Vagina (tissue), 2 donors: ENCODE data around the gene CCSER2. TPM values are rescaled to one million over a fixed set of nuclear protein-coding genes. Genes with fewer than 3 reads are reported as not detected.

Source experiments
- DNase-seq, 2 donors: peaks; one replicate each; pipeline ENCODE4 v3.0.0-alpha.2; 2017; ENCODE audit errors: extremely low spot score in 2 of 2
- H3K27ac ChIP-seq: fragments of 200-600 bp; sonication (generic); one replicate; pipeline ENCODE4 v1.5.1; 2019
- H3K27me3 ChIP-seq: fragments of 200-600 bp; sonication (generic); one replicate; pipeline ENCODE4 v1.5.1; 2019
- H3K36me3 ChIP-seq, 2 donors: fragments of 200-600 bp; sonication (generic); one replicate each; pipeline ENCODE4 v1.5.1; 2017 to 2019
- H3K4me1 ChIP-seq: fragments of 200-600 bp; sonication (generic); one replicate; pipeline ENCODE4 v1.5.1; 2019
- H3K4me3 ChIP-seq, 2 donors: fragments of 200-600 bp; sonication (generic); 1 replicate in 1 of 2; 2 replicates in 1 of 2; pipeline ENCODE4 v1.5.1; 2016 to 2019
- H3K9me3 ChIP-seq: fragments of 200-600 bp; sonication (generic); one replicate; pipeline ENCODE4 v1.5.1; 2019
- POLR2A ChIP-seq, 2 donors: fragments of 450-650 bp; IDR thresholded peaks; one replicate each; pipeline ENCODE4 v1.6.1; 2017; ENCODE audit warnings: antibody characterized with exemption in 2 of 2, mild to moderate bottlenecking in 2 of 2, moderate library complexity in 2 of 2
- POLR2AphosphoS5 ChIP-seq, 2 donors: sonication (generic); formaldehyde crosslinking; IDR thresholded peaks; one replicate each; pipeline ENCODE4 v1.9.0; 2017; ENCODE audit warnings: antibody characterized with exemption in 2 of 2, mild to moderate bottlenecking in 2 of 2, low read depth in 1 of 2; ENCODE audit not compliant: insufficient read depth in 1 of 2
- intact Hi-C: fragments of 100-400 bp; cut with DNase I; formaldehyde crosslinking; loops from one replicate; pipeline ENCODE4 v1.15.1; 2023
- total RNA-seq: library from RNA; depleted of rRNA; stranded (reverse); fragments of >200 nt; gene quantifications from one replicate; pipeline ENCODE4 v1.2.3, GENCODE V29; 2016
- TF ChIP-seq, protein P1 (sequence below), 3 experiments: fragments of 450-650 bp in 2 of 3; fragments of 200-600 bp in 1 of 3; sonication (generic) in 1 of 3; IDR thresholded peaks; one replicate each; pipeline ENCODE4 v1.5.1; 2017 to 2019; ENCODE audit warnings: antibody characterized with exemption in 3 of 3, mild to moderate bottlenecking in 2 of 3, moderate library complexity in 2 of 3

The CCSER2 gene
- total RNA-seq, 1 donor from 2014 or later, result 62.1 TPM

DNA sequence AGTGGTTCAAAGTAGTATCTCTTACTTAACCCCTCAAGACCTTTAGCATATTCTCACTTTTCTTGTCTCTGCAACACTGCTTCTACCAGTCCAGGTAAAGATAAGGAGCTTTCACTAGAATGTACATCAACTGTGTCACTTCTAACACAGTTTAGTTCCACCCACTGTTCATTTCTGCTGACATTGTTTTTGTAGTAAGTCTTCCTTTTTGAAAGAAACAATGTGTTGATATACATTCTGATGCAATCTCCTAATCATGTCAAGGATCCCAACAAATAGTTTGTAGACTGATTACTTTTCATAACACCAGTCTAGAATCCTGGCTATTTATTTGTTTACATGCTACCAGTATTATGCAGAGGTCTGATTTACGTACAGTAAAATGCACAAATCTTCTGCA is 47.5 kb downstream of the CCSER2 start:
- Histone ChIP-seq H3K4me1 (no peaks in the 10 kb centered on the region), H3K4me3 (no peak overlapping the region), H3K9me3 (no peaks in the 10 kb centered on the region), H3K27ac (no peak overlapping the region), H3K27me3 (no peaks in the 10 kb centered on the region), H3K36me3 (peaks cover 0 to 15% of the 10 kb centered on the region in 2 donors)
- no peak for DNase-seq
- no peak for TF ChIP-seq POLR2A (IDR thresholded peaks at IDR 0.05)
- TF ChIP-seq, protein P1, sequence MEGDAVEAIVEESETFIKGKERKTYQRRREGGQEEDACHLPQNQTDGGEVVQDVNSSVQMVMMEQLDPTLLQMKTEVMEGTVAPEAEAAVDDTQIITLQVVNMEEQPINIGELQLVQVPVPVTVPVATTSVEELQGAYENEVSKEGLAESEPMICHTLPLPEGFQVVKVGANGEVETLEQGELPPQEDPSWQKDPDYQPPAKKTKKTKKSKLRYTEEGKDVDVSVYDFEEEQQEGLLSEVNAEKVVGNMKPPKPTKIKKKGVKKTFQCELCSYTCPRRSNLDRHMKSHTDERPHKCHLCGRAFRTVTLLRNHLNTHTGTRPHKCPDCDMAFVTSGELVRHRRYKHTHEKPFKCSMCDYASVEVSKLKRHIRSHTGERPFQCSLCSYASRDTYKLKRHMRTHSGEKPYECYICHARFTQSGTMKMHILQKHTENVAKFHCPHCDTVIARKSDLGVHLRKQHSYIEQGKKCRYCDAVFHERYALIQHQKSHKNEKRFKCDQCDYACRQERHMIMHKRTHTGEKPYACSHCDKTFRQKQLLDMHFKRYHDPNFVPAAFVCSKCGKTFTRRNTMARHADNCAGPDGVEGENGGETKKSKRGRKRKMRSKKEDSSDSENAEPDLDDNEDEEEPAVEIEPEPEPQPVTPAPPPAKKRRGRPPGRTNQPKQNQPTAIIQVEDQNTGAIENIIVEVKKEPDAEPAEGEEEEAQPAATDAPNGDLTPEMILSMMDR (IDR thresholded peaks at IDR 0.05), result no peak
- no peak for TF ChIP-seq POLR2AphosphoS5 (IDR thresholded peaks at IDR 0.05; ENCODE audit: insufficient read depth in 1 of 2, low read depth in 1 of 2)
- intact Hi-C loops, result loop anchor here (5.0 kb wide), 1 partner anchor 156 kb away; no protein-coding TSS in a partner anchor

DNA sequence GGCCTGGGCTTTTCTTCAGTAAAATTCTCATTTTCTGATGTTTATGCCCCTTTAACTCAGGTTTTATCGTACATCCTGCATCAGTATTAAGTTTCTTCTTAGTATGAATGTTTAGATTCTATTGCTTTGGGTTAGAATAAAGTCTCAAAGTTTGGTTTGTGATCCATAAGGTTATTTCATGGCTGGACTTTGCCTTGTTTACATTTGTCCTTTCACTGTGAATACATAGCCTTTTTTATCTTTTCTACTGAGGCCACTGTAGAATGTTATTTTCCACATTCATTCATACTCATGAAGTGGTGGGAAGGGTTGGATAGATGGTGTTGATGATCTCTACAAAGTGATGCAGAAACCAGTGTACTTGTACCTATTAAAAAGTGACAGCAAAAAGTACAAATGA is 59.8 kb downstream of the CCSER2 start:
- Histone ChIP-seq H3K9me3 (no peaks in the 10 kb centered on the region), H3K27me3 (no peaks in the 10 kb centered on the region), H3K27ac (no peak overlapping the region), H3K4me1 (no peaks in the 10 kb centered on the region), H3K4me3 (no peak overlapping the region), H3K36me3 (no peaks in the 10 kb centered on the region)
- no peak for DNase-seq
- intact Hi-C loops, result no loop called here
- TF ChIP-seq POLR2AphosphoS5 (IDR thresholded peaks at IDR 0.05; ENCODE audit: insufficient read depth in 1 of 2, low read depth in 1 of 2), result no peak
- TF ChIP-seq POLR2A (IDR thresholded peaks at IDR 0.05), result no peak
- TF ChIP-seq, protein P1 (IDR thresholded peaks at IDR 0.05), result no peak

DNA sequence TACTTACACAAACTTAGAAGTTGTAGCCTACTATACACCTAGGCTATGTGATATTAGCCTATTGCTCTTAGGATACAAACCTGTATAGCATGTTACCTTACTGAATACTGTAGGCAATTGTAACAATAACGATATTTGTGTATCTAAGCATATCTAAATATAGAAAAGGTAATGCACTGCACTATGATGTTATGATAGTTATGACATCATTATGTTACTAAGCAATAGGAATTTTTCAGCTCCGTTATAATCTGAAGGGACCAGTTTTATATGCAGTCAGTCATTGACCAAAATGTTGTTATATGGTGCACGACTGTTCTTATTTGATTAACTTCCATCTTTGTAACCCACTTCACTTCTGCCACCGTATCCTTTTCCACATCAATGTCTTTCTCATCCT is 62.0 kb downstream of the CCSER2 start:
- intact Hi-C loops, result no loop called here
- TF ChIP-seq, protein P1 (IDR thresholded peaks at IDR 0.05), result no peak
- TF ChIP-seq POLR2AphosphoS5 (IDR thresholded peaks at IDR 0.05; ENCODE audit: insufficient read depth in 1 of 2, low read depth in 1 of 2) (no peak), POLR2A (IDR thresholded peaks at IDR 0.05) (no peak)

DNA sequence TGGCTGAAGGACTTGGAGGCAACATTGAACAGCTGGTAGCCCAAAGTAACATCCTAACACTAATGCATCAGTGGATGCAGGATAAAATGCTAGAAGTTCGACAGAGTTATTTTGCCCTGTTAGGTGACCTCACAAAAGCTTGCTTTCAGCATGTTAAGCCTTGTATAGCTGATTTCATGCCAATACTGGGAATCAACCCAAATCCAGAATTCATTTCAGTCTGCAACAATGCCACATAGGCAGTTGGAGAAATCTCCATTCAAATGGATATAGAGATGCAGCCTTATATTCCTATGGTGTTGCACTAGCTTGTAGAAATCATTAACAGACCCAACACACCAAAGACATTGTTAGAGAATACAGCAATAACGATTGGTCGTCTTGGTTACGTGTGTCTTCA is 62.9 kb downstream of the CCSER2 start:
- Histone ChIP-seq H3K27me3 (no peaks in the 10 kb centered on the region), H3K4me3 (no peak overlapping the region), H3K4me1 (no peaks in the 10 kb centered on the region), H3K9me3 (no peaks in the 10 kb centered on the region), H3K27ac (no peak overlapping the region), H3K36me3 (no peaks in the 10 kb centered on the region)
- DNase-seq, result no peak
- intact Hi-C loops, result no loop called here
- TF ChIP-seq, protein P1 (IDR thresholded peaks at IDR 0.05), result no peak
- no peak for TF ChIP-seq POLR2AphosphoS5 (IDR thresholded peaks at IDR 0.05; ENCODE audit: insufficient read depth in 1 of 2, low read depth in 1 of 2)

More for the DNA sequence above, 62.0 kb downstream of the CCSER2 start:
- Histone ChIP-seq H3K9me3 (no peaks in the 10 kb centered on the region), H3K4me1 (no peaks in the 10 kb centered on the region), H3K27me3 (no peaks in the 10 kb centered on the region), H3K4me3 (no peak overlapping the region), H3K27ac (no peak overlapping the region), H3K36me3 (no peaks in the 10 kb centered on the region)
- no peak for DNase-seq

DNA sequence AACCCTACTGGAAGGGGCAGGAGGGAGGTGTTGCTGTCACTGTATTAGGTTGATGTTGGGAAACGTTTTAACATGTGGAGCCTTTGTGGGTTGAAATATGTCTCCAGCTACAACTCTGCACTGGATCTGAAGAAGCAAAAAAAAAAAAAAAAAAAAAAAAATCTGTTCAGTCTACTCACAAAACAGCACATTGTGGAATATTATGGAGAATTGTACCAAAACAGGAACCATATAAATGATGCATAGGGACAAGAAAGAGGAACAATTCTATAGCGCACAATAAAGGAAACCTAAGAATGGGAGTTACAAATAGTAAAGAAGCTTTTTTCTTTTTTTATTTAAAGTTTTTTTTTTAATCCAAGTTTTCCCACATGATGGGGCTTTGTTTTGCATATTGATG is 63.8 kb downstream of the CCSER2 start:
- no peaks in the 10 kb centered on the region for H3K4me1 ChIP-seq
- TF ChIP-seq, protein P1 (IDR thresholded peaks at IDR 0.05), result no peak
- no peak for TF ChIP-seq POLR2A (IDR thresholded peaks at IDR 0.05)
- no peak for TF ChIP-seq POLR2AphosphoS5 (IDR thresholded peaks at IDR 0.05; ENCODE audit: insufficient read depth in 1 of 2, low read depth in 1 of 2)
- no peak overlapping the region for H3K27ac ChIP-seq
- no peaks in the 10 kb centered on the region for H3K36me3 ChIP-seq
- H3K9me3 ChIP-seq, result no peaks in the 10 kb centered on the region
- H3K27me3 ChIP-seq, result no peaks in the 10 kb centered on the region
- intact Hi-C loops, result no loop called here
- DNase-seq, result no peak
- H3K4me3 ChIP-seq, result no peak overlapping the region
